Activated T-cell treated with anti-CD3 and anti-CD28 coated beads for 48 hours (primary cell): ENCODE measurements around the gene SLC38A10.

Experiments used
- DNase-seq: peaks from one replicate; pipeline ENCODE4 v3.0.0-alpha.2; 2020; ENCODE audit warnings: low read depth

Gene SLC38A10

DNA sequence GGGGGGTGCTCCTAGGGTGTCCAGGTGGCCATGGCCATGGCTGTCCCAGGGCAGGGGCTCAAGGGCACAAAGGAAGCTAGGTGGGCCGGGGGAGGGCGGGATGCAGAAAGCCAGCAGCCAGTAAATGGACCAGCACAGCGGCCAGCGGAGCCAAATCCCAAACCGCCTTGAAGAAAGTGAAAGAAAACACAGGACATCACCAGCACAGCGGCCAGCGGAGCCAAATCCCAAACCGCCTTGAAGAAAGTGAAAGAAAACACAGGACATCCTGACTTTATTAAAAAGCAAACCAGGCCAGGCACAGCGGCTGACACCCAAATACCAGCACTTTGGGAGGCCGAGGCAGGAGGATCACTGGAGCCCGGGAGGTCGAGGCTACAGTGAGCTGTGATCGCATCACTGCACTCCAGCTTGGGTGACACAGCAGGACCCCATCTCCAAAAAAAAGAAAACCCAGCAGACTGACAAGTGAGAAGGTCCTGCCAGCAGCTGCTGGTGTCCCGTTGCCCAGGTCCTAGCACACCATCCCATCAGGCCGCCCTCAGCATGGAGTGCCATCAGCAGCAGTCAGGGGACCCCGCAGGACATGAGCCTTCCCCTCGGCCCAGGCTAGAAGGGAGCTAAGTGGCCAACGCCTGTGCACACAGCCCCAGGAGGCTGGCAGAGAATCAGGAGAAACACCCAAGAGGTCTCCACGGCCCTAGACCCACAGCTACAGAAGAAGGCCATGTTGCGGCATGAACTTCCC is 17.0 kb downstream of the SLC38A10 start:
- DNase-seq: no peak

DNA sequence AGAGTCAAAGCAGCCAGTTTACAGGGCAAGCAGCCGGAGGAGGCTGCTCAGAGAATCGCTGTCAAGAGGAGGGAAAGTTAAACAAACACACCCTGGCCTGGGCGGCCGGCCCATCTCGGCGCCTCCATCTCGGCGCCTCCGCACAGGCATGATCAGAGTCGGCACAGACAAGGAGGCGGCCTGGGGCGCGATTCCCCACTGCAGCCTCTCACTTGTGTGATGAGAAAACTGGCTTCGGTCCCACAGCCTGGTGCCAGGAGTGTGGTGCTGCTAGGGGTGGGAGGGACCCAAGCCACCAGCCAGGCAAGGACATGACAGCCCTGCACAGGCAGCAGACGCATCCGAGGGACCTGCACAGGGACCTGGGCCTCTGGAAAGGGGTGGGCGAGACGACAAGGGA is 17.7 kb downstream of the SLC38A10 start:
- DNase-seq: no peak

DNA sequence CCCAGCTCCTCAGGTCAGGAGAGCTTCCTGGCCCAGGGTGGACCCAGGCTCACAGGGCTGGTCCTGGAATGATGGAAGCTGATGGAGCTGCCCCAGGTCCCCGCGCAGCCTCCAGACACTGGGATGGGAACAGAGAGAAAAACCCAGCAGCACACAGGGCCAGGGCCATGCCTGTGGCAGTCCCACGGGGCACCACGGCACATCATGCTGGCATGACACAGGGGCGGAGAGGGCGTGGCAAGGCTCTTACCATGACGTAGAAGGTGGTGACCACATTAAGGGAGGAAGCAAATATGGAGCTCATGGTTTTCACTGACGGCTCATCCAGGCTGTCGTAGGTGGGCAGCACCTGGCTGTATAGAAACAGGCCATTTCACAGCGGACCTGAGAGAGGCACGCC is 18.3 kb downstream of the SLC38A10 start:
- DNase-seq: no peak

DNA sequence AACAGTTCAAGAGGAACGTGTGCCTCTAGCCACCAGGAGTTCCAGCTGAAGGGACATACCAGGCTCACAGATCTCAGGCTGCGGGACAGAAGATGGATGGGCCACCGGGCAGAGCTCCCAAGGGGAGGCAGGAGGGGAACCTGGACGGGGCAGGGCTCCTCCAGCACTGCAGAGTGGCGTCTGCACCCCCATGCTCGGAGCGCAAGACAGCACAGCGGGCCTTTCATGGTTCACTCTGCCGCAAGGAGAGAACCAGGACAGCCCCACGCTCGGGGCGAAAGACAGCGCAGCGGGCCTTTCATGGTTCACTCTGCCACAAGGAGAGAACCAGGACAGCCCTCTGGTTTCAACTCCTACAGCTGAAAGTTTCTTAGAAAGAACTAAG is 20.6 kb downstream of the SLC38A10 start:
- DNase-seq: no peak

DNA sequence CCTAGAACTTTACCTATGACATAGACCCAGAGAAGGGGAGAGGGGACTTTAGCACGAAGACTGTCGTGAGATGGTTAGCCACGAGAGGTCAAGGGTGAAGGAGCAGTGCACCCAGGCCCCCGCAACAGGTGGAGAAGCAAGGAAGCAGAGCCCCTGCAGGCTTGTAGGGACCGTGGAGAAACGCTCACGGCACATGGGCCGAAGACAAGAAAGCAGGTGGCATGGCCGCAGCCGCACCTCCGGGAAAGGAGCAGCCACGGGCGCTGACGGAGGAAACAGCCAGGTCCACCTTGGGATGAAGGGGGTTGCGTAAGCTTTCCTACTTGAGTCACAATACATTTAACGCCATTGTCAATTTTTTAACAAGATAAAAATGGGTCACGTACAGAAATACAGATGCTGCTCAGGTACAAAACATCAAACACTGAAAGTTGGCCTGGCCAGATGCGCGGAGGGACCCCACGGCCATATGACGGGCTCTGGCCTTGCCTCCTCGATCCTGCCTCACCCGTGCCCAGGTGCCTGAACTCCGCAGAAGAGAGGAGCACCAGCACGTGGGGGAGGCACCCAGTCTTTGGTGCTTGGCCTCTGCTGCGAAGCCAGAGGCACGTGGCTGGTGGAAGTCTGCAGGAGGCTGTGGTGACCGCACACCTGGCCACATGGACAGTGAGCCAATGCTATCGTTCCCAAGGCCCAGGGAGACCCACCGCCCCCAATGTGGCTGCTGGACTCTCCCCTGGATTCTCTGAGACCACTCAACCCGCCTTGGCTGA is 21.2 kb downstream of the SLC38A10 start:
- no peak for DNase-seq

DNA sequence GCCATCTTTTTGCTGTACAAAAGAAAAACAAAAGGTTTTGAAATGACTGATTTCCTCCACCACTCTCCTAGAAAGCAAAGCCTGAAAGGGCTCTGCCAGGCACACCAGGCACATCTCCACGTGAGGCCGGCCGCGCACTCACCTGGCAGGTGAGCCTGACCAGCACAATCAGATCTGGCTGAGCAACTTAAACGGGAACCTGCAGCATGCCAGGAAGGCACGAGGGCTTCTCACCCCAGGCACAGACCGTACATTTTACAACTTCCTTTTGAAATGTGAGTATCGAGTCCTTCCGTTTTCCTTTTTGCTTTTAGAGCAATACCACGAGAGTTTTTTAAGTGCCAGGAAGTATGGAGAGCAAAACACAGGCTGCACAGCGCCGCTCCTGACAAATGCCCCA is 22.5 kb downstream of the SLC38A10 start:
- no peak for DNase-seq

GRCh38 chr17:81271226-81271625 is 23.9 kb downstream of the SLC38A10 start:
- DNase-seq: no peak

GRCh38 chr17:81270279-81270678 is 24.8 kb downstream of the SLC38A10 start:
- DNase-seq: no peak

DNA sequence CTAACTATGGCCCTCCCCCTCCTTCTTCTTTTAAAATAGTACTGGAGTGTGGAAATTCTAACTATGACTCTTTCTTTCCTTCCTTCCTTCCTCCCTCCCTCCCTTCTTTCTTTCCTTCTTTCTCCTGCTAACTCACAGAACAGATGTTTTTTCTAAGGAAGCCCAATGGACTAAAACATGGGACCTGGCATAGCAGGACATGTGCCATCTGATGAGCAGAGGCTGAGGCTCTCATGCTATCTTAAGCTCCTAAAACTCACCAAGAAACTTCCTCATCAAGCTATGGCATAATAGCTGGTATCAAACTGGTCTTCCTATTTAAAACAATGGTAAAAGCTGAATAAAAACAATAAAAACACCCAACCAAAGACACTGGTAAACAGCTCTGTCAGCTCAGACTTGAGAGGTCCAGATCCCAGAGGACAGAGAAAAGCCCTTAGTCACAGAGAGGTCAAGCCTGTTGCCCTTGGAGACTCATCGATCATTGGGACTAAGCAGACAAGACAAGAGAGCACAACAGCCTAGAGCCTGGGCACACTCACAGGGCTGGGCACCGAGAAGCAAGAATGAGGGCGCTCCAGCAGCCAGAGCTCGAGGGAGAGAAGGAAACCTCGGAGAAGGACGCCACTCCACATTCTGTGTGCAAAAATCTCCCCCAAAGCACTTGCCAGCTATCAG is 27.6 kb downstream of the SLC38A10 start:
- DNase-seq: no peak

- no peak for DNase-seq
Observed at GRCh38 chr17:81265576-81265975, 29.5 kb downstream of the SLC38A10 start.

DNA sequence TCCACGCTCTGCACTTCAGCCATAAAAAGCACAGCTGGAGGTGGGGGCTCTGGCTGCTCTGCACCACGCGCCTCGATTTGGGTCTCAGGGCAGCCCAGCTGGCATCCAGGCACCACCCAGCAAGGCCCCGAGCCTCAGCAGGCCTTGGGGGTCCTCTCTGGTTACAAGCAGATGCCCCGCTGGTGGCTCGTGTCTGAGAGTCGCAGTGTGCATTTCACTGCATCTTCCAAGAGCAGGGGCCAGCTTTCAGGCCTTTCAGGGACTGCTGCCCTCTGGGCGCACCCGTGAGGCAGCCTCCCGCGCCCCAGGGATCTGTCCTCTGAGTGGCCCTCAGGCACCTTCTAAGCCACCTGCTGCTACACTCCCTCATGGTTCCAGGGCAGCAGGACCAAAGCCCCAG is 30.5 kb downstream of the SLC38A10 start:
- DNase-seq: no peak

- DNase-seq: no peak
Observed at GRCh38 chr17:81263371-81264181, 31.5 kb downstream of the SLC38A10 start.

GRCh38 chr17:81261582-81262336 is 33.3 kb downstream of the SLC38A10 start:
- no peak for DNase-seq

- DNase-seq: no peak
Observed at GRCh38 chr17:81261096-81261495, 34.0 kb downstream of the SLC38A10 start.

- DNase-seq: no peak
Observed at GRCh38 chr17:81260641-81261040, 34.5 kb downstream of the SLC38A10 start.

DNA sequence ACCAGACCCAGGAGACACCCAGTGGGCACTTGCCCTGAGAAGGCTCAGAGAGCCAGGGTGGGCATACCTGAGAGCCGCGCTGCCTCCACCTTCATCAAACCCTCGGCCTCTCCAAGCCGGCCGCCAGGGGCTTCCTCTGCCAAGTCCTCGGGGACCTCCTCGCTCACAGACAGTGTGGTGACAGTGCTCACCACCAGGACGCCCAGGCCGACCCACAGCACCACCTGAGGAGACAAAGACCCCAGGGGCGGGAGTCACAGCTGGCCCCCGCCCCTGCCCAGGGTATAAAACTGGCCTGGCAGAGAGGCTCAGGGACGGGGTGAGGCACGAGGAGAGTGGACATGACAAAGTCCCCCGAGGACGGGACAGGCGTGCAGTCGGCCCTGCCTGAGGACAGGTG is 34.9 kb downstream of the SLC38A10 start:
- DNase-seq: no peak

DNA sequence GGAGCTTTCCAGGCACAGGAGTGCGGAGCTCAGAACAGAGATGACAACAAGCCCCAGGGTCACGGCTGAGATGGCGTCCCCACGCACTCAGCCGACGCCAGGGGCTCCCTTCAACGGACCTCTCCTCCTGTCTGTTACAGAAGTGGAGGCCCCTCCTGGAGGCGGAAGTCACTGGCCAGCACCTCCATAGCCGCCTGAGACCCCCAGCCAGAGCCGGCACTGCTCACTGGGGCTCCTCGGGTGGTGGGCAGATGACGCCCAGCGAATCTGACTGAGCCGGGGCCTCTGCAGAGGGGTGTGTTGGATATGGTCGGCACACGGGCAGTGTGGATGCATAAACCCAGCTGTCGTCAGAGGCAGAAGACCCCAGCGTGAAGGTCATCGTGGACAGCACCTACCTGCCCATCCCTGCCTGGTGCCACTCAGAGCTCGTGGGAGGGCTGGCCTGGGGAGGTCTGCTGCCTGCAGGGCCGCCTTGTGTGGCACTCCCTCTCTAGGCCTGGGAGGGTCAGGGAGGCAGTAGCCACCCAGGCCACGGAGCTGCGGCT is 36.0 kb downstream of the SLC38A10 start:
- DNase-seq: no peak

GRCh38 chr17:81258292-81258691 is 36.8 kb downstream of the SLC38A10 start:
- no peak for DNase-seq

DNA sequence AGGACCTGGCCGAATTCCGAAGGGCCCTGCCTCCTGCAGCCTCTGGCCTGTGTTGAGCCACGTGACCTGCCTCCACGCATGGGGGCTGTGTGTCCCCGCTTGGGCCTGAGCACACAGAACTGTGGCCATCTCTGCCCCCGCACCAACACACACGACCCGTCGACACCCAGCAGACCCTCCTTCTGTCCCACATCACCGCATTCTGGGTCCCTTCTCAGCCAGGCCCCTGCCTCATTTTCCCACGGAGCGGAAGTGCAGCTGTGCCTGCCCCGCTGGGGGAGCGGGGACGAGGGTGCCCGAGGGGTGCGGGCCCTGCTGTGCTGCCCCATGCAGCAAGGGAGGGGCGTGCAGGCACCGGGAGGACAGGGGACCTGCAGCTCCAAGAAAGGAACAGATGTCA is 37.6 kb downstream of the SLC38A10 start:
- DNase-seq: no peak

DNA sequence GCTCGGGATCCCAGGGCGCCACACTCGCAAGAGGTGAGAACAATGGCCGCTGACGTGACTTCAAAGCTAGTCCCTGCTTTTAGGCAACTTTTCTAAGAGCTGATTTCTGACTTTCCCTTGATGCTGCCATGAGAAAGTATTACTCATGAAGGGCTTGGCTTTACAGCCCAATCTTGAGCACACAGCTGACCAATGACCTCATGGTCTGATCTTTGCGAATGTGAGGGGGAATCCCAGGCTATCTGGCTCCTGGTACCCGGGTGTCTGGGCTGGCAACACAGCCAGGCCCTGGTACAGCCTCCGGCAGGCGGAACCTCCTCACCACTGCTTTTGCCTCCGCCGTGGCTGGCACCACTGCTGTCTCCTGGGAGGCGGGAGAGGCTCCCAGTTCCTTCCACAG is 38.5 kb downstream of the SLC38A10 start:
- DNase-seq: no peak
